HFFc6 (cell line): ENCODE data around the gene AKAP6. TPM values are rescaled to one million over a fixed set of nuclear protein-coding genes. Genes with fewer than 3 reads are reported as not detected.

Source experiments
- DNase-seq: peaks from one replicate; pipeline ENCODE4 v3.0.0-alpha.2; 2018
- H3K27ac Mint-ChIP-seq: 2 replicates; pipeline ENCODE4 v1.8.0; 2020; ENCODE audit warnings: mild to moderate bottlenecking, mixed read lengths
- H3K27me3 Mint-ChIP-seq: 2 replicates; pipeline ENCODE4 v1.8.0; 2021; ENCODE audit warnings: mild to moderate bottlenecking, moderate library complexity, mixed read lengths; ENCODE audit not compliant: insufficient read depth
- H3K36me3 Mint-ChIP-seq: 2 replicates; pipeline ENCODE4 v1.8.0; 2021; ENCODE audit warnings: low read depth, mixed read lengths
- H3K4me1 Mint-ChIP-seq: 2 replicates; pipeline ENCODE4 v1.8.0; 2020; ENCODE audit warnings: low read depth, mixed read lengths
- H3K4me3 Mint-ChIP-seq: 2 replicates; pipeline ENCODE4 v1.8.0; 2020; ENCODE audit warnings: mild to moderate bottlenecking, moderate library complexity, mixed read lengths
- H3K9me3 Mint-ChIP-seq: 2 replicates; pipeline ENCODE4 v1.8.0; 2020; ENCODE audit warnings: mild to moderate bottlenecking, mixed read lengths
- CTCF ChIP-seq: fragments of 200-600 bp; sonication (generic); IDR thresholded peaks from 2 replicates; pipeline ENCODE4 v1.5.0; 2021; ENCODE audit warnings: antibody characterized with exemption, mild to moderate bottlenecking
- total RNA-seq, 6 experiments: library from RNA; stranded (reverse); fragmentation: NEBNext Ultra II Directional; extraction: Animal tissue kit (Norgen Biotek cat#: 25700); gene quantifications; 2 replicates in 1 of 6; 3 replicates in 5 of 6; pipeline ENCODE4 v1.2.3, GENCODE V29; 2021

AKAP6 gene
- total RNA-seq, 6 experiments from 2014 or later: 6.1 to 9.8 (median 6.5) TPM

GRCh38 chr14:32426028-32426427 is 96.9 kb downstream of the AKAP6 start:
- Mint-ChIP-seq H3K4me1 (peaks cover 38% of the 10 kb centered on the region), H3K4me3 (no peak overlapping the region), H3K36me3 (0 out of 2 replicates have a peak, but pooled peaks cover 4% of the 10 kb centered on the region), H3K27ac (no peak overlapping the region), H3K9me3 (peaks cover 13% of the 10 kb centered on the region), H3K27me3 (peaks cover 1% of the 10 kb centered on the region; the same call in 1 of the 2 replicates)
- no peak for TF ChIP-seq CTCF
- no peak for DNase-seq

- peaks cover 35% of the 10 kb centered on the region for H3K4me1 Mint-ChIP-seq
- H3K36me3 Mint-ChIP-seq: 0 out of 2 replicates have a peak, but pooled peaks cover 4% of the 10 kb centered on the region
- peaks cover 13% of the 10 kb centered on the region for H3K9me3 Mint-ChIP-seq
- no peak overlapping the region for H3K4me3 Mint-ChIP-seq
- no peak for DNase-seq
- H3K27ac Mint-ChIP-seq: peak overlapping the region; percentile 0; the same call in 1 of the 2 replicates
- no peak for TF ChIP-seq CTCF
- peaks cover 1% of the 10 kb centered on the region; the same call in 1 of the 2 replicates for H3K27me3 Mint-ChIP-seq
Observed at GRCh38 chr14:32426586-32427388, 97.7 kb downstream of the AKAP6 start.

GRCh38 chr14:32427726-32428528 is 98.8 kb downstream of the AKAP6 start:
- TF ChIP-seq CTCF: no peak
- H3K4me3 Mint-ChIP-seq: no peak overlapping the region
- H3K27ac Mint-ChIP-seq: no peak overlapping the region
- peaks cover 1% of the 10 kb centered on the region; the same call in 1 of the 2 replicates for H3K27me3 Mint-ChIP-seq
- H3K9me3 Mint-ChIP-seq: peaks cover 3% of the 10 kb centered on the region
- no peak for DNase-seq
- peaks cover 31% of the 10 kb centered on the region for H3K4me1 Mint-ChIP-seq
- H3K36me3 Mint-ChIP-seq: 0 out of 2 replicates have a peak, but pooled peaks cover 1% of the 10 kb centered on the region

- DNase-seq: no peak
- peaks cover 6% of the 10 kb centered on the region; the same call in 1 of the 2 replicates for H3K27me3 Mint-ChIP-seq
- no peaks in the 10 kb centered on the region for H3K36me3 Mint-ChIP-seq
- peaks cover 31% of the 10 kb centered on the region for H3K4me1 Mint-ChIP-seq
- TF ChIP-seq CTCF: no peak
- H3K27ac Mint-ChIP-seq: no peak overlapping the region
- no peaks in the 10 kb centered on the region for H3K9me3 Mint-ChIP-seq
- H3K4me3 Mint-ChIP-seq: no peak overlapping the region
Observed at GRCh38 chr14:32428875-32429274, 99.8 kb downstream of the AKAP6 start.

- no peak overlapping the region for H3K27ac Mint-ChIP-seq
- TF ChIP-seq CTCF: no peak
- no peaks in the 10 kb centered on the region for H3K36me3 Mint-ChIP-seq
- no peak overlapping the region for H3K4me3 Mint-ChIP-seq
- no peak for DNase-seq
- peaks cover 6% of the 10 kb centered on the region; the same call in 1 of the 2 replicates for H3K27me3 Mint-ChIP-seq
- H3K4me1 Mint-ChIP-seq: peaks cover 31% of the 10 kb centered on the region
- no peaks in the 10 kb centered on the region for H3K9me3 Mint-ChIP-seq
Observed at GRCh38 chr14:32430326-32430725, 101.2 kb downstream of the AKAP6 start.
